Measurements from ENCODE around the gene NEFH.
A peak's percentile ranks its signal among the peaks of the same experiment; 100 is the strongest.
"Not testable (repeated sequence)": the region's sequence is repeated elsewhere in the genome, so short reads cannot be mapped to it uniquely, and the experiment has no call there.

NEFH gene

GRCh38 chr22:29469755-29470154 lies 10.3 kb upstream of the NEFH start:
- no peak for DNase-seq

GRCh38 chr22:29470159-29470855 lies 9.7 kb upstream of the NEFH start:
- peak; percentile 90 to 91 for DNase-seq

GRCh38 chr22:29473001-29473400 lies 7.0 kb upstream of the NEFH start:
- DNase-seq: no peak

GRCh38 chr22:29475550-29475949 lies 4.5 kb upstream of the NEFH start:
- no peak for DNase-seq

- no peak for DNase-seq
Observed at GRCh38 chr22:29476116-29476515, 3.9 kb upstream of the NEFH start.

- DNase-seq: no peak
Observed at GRCh38 chr22:29477723-29478318, 2.2 kb upstream of the NEFH start.

- peak in 1 of 2 experiments; percentile 49 for DNase-seq
Observed at GRCh38 chr22:29478326-29479276, 1.4 kb upstream of the NEFH start.

GRCh38 chr22:29480262-29480511 lies 169 bp downstream of the NEFH start:
- DNase-seq: no peak

GRCh38 chr22:29480512-29481264 lies 670 bp downstream of the NEFH start:
- peak; percentile 53 to 70 for DNase-seq

- DNase-seq: no peak
Observed at GRCh38 chr22:29481265-29482000, 1.4 kb downstream of the NEFH start.

- no peak for DNase-seq
Observed at GRCh38 chr22:29482253-29482652, 2.2 kb downstream of the NEFH start.

- DNase-seq: no peak
Observed at GRCh38 chr22:29482726-29483125, 2.7 kb downstream of the NEFH start.

- DNase-seq: no peak
Observed at GRCh38 chr22:29483254-29483653, 3.2 kb downstream of the NEFH start.

- no peak for DNase-seq
Observed at GRCh38 chr22:29484642-29485041, 4.6 kb downstream of the NEFH start.

- no peak for DNase-seq
Observed at GRCh38 chr22:29485448-29485847, 5.4 kb downstream of the NEFH start.

- DNase-seq: no peak
Observed at GRCh38 chr22:29487426-29487986, 7.5 kb downstream of the NEFH start.

GRCh38 chr22:29489127-29489780 lies 9.2 kb downstream of the NEFH start:
- DNase-seq: not testable (repeated sequence)

GRCh38 chr22:29491012-29491411 lies 11.0 kb downstream of the NEFH start:
- no peak for DNase-seq

- no peak for DNase-seq
Observed at GRCh38 chr22:29493636-29494035, 13.6 kb downstream of the NEFH start.

- no peak for DNase-seq
Observed at GRCh38 chr22:29499852-29500251, 19.8 kb downstream of the NEFH start.

GRCh38 chr22:29503811-29504372 lies 23.9 kb downstream of the NEFH start:
- DNase-seq: no peak
